Stimulated activated CD4-positive, alpha-beta T cell treated with anti-CD3 and anti-CD28 coated beads, Interleukin-2, amount 100 ng/mL, for 24 hours (primary cell): ENCODE results near the gene PROX2.

Source experiments
- DNase-seq, 2 donors: peaks; one replicate each; pipeline ENCODE4 v3.0.0-alpha.2; 2020

Gene PROX2

DNA sequence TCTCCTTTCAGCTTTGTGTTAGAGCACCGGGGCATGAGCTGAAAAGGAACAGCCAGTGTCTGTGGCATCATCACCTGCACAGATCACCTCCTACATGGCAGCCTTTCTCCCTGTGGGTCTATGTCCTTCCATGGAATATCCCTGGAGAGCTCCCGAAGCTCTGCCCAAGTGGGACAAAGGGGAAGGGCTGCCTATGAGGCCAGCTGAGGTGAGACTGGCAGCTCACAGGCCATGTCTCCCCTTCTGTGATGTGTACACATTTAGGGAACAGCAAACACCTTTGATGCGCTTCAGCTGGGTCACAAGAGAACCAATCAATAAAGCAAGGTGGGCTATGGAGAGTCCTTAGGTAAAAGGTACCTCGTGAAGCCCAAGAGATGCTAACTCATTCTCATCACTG lies 4.1 kb downstream of the PROX2 start:
- no peak for DNase-seq

- DNase-seq = no peak
Observed at GRCh38 chr14:74868739-74869138, 7.2 kb downstream of the PROX2 start.

- DNase-seq = peak; percentile 41 to 61
Observed at GRCh38 chr14:74867673-74868072, 8.3 kb downstream of the PROX2 start.

DNA sequence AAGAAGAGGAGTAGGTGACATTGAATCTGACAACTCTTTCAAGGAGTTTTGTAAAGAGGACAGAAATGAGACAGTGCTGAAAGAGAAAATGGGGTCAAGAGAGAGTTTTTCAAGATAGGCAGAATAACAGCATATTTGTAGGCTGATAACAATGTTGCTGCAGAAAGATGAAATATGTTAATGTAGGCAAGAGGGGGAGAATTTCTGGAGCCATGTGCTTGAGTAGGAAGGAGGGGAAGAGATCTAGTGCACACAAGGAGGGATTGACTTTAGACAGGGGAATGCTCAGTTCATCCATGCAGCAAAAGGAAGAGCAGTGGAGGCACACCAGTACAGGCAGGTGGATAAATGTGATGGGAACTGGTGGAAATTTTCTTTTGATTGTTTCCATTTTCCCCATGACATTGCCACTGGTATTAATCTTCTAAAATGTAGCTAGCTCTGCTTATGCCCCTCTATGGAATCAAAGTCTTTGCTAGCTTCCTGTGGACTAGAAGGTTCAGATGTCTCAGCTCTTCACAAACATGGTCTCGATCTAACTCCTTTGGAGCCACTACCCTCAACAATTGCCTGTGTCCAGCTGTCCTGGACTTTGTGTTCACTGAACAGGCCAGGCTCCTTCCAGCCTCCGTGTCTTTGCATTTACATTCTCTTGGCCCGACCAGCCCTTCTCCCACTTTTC lies 9.1 kb downstream of the PROX2 start:
- no peak for DNase-seq

DNA sequence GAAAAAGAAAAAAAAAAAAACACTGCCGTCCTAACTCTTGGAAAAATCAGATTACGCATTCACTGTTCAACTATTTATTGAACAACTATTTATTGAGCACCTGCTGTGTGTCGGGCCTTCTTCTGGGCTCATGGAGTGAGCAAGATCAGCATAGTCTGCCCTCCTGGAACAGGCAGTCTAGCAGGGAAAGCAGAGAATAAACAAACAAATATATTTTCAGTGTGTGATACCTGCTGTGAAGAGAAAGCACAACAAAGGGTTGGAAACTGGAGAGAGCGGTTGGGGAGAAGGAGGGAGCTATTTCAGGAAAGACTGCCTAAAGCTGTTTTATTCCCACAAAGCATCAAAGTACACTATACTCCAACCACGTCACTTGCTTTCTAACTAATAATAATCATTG lies 10.8 kb downstream of the PROX2 start:
- no peak for DNase-seq

DNA sequence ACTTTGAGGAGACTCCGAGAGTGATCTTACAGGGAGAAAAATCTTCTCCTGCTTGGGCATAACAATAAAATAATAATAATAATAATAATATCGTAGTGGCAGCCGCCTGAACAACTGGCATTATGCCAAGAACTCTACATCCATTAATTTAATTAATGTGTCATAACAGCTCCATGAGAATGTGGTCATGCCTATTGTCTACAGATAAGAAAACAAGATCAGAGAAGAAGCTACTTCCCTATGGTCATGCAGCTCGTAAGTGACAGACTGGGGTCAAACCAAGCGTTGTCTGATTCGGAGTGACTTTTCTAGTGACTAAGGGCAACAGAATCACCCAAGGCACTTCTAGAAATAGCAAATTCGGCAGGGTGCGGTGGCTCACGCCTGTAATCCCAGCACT lies 11.7 kb downstream of the PROX2 start:
- no peak for DNase-seq

- no peak for DNase-seq
Observed at GRCh38 chr14:74863274-74863673, 12.7 kb downstream of the PROX2 start.

GRCh38 chr14:74861734-74862090 lies 14.2 kb downstream of the PROX2 start:
- no peak for DNase-seq

DNA sequence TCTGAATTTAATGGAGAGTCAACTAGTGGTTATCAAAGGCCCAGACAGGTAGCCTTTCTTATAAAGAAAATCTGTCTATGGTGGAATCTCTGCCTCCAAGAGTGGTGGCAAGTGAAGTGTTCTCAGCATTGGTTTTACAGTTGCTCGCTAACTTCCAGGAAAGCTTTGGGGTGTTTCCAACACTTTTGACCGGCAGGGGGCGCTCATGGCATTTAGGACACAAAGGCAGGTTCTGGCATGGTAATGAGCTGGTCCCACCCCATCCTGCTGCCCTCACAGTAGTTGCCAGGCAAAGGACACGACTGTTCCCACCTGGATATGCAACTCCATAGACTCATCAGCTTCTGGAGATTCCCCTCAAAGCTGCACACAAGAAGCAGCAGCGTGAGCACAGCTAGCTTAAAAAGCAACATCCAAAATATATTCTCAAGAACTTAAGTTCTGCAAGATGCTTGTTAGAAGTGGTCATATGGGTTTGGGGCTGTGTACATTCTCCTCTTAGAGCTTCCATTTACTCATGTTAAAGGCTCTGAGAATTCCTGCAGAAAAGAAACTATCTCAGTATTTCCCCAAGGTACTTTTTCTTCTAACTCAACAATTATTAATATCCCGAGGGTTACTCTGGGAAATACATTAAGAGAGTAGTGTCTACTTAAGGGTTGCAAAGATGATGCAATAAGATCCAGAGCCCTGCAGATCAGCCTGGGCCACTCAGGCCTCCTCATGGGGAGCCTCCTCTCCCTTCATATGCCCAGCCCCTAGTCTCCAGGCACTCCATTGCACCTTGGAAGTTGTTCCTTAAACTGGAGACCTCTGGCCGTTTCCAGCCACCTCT lies 14.8 kb downstream of the PROX2 start:
- DNase-seq = peak; percentile 96 to 97

- no peak for DNase-seq
Observed at GRCh38 chr14:74859757-74860552, 16.0 kb downstream of the PROX2 start.

GRCh38 chr14:74858022-74858421 lies 17.9 kb downstream of the PROX2 start:
- DNase-seq = no peak

GRCh38 chr14:74856366-74856765 lies 19.6 kb downstream of the PROX2 start:
- DNase-seq = no peak

DNA sequence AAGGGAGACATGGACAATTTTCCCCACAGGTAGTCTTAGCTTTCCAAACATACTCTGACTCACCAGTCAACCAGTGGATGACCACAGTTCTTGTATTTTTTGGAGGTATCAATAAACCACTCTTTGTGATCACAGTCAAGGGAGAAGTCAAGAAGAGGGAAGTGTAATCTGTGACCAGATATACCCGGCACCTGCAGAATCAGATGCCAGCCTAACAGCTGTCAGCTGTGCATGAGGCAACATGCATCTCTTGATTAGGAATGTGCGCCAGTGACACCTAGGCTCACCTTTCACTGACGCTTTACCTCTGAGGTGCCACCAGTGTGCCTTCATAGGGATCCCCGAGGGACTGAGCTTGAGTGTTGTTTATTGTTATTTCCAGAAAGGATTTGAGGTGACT lies 20.0 kb downstream of the PROX2 start:
- no peak for DNase-seq

DNA sequence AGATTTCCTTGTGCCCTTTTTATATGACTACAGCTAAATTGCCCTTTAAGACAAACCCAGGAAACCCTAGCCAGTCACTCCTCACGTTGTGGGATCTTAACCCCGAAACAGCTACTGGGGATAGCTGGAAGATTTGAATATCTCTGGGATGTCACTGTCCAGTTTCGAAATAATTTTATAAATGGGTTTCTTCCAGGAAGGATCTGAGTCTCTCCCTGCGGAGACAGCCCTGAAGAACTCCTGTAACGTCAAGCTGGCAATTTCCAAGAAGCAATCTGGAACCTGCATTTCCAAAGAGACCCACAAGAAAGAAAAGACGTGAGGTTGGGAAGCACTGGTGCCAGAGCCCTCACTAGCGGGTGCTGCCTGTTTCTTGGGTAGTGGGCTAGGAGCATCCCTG lies 20.9 kb downstream of the PROX2 start:
- no peak for DNase-seq

- no peak for DNase-seq
Observed at GRCh38 chr14:74853581-74853980, 22.4 kb downstream of the PROX2 start.

- no peak for DNase-seq
Observed at GRCh38 chr14:74852922-74853530, 22.9 kb downstream of the PROX2 start.

DNA sequence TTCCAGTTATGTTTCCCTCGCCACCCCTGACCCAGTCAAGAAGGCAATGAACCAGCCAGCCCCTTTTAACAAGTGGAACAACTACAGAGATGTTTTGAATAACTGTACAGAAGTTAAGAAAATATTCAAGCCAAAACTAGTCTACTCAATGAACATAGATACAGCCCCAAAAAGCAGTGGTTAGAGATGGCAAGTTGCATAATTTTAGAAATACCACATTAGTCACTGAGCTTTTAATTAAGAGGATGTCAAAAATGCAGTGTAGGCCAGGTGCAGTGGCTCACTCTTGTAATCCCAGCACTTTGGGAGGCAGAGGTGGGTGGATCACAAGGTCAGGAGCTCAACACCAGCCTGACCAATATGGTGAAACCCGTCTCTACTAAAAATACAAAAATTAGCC lies 27.2 kb downstream of the PROX2 start:
- DNase-seq = no peak

DNA sequence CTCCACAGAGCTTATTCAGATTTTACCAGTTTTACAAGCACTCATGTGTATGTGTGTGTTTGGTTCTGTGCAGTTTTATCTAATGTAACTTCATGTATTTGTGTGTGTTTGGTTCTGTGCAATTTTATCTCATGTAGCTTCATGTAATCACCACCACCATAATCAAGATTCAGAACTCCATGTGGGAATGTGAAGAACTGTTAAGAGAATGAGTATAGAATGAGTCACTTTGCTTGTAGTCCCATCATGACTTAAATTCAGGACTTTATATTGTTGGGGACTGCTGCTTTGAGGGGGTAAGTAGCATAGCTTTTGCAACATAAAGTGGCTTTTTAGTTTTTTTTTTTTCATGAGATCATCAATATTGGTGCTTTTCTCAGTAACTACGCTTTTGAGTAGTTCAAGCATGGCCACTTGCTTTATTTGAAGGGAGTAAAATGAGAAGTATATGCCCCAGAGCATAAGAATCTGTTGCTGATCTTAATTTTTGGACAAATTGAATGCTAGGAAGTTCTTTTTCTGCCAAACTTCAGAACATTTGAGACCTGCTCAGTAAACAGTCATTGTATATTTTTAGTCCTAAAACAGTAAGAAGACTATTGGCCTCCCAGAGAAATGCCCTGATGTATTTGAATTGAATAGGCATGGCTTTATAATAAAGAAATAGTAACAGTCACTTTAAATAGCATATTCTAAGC lies 28.8 kb downstream of the PROX2 start:
- DNase-seq = no peak

- no peak for DNase-seq
Observed at GRCh38 chr14:74846168-74846567, 29.8 kb downstream of the PROX2 start.

GRCh38 chr14:74843653-74844052 lies 32.3 kb downstream of the PROX2 start:
- no peak for DNase-seq

DNA sequence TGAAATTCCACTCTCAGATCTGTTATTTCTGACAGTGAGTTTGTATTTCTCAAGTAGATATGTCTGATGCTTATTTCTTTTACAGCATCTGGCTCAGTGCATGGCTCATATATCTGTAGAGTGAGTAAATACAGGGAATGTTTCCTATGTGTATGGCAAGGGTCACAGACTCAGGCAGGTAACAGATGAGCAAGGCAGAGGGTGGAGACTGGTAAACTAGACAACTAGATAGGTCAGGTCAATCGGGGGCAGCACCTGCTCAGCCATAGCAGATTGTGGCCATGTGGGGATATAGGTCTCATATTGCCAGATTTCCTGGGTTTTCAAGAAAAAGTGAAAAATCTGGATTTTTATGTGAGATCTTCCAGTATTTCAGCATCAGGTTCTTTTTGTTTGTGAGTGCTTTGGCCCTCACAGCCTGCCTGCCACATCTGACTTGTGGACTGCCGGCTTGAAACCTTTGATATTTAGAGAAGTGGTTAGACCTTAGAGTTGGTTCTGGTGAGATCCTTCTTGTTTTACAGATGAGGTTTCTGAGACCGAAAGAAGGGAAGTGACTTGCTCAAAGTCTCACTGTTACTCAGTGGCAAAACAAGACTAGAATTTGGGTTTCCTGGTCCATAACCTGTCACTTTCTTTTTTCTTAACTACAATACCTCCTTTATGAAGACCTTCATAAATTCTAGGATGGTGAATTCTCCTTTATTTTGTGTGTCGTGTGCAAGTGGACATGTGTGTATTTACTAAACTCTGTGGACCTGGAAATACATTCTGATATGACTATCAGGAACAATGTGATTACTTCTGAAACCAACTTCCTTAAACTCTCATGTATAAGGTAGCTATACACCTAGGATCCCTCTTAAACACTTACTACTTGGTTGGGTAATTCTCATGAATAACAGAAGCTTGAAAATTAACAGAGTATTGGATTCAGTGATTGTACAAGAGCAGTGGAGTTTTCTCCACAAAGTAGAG lies 34.4 kb downstream of the PROX2 start:
- DNase-seq = peak in 1 of 2 donors; percentile 22
